ENCODE data around the gene MRPS9.

The MRPS9 gene

DNA sequence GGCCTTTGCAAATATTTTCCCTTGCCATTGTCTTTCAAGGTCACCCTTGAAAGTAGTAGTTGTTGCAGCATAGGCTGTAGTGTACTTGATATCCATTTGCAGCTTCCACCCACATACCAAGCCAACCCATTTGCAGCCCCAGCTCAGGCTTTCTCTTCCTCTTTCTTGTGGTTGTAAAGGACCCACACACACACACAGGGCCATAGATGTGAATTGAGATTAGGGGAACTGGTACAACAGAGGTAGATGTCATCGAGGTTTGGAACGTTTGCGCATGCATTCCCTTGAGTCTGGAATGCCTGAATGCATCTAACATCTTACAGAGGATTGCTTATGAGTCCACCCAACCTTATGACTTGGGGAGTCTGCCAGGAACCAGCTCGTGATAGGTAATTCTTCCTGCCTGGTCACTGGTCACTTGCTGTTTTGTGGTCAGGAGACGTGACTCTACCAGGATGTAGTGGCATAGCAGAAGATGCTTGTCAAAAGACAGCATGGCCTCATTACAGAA is 91.9 kb downstream of the MRPS9 start:
- no peaks in the 10 kb centered on the region for H3K36me3 ChIP-seq (ENCODE audit: control insufficient read depth in 5 of 5, insufficient read depth in 5 of 5, low read length in 5 of 5)
- H3K27me3 ChIP-seq (ENCODE audit: control insufficient read depth in 5 of 5, insufficient read depth in 4 of 5, low read length in 5 of 5) = peaks cover 0 to 5% (median 3%) of the 10 kb centered on the region in 5 donors
- H3K4me1 ChIP-seq (ENCODE audit: control insufficient read depth in 5 of 5, insufficient read depth in 5 of 5, low read length in 5 of 5) = no peaks in the 10 kb centered on the region
- H3K9ac ChIP-seq (ENCODE audit: low read length in 5 of 5) = no peak overlapping the region
- H3K9me3 ChIP-seq (ENCODE audit: control insufficient read depth in 5 of 5, low read length in 5 of 5) = no peaks in the 10 kb centered on the region
- H3K27ac ChIP-seq (ENCODE audit: low read depth, low read length) = no peak overlapping the region
- no peak overlapping the region for H3K4me3 ChIP-seq (ENCODE audit: low read depth in 1 of 5, low read length in 5 of 5)

DNA sequence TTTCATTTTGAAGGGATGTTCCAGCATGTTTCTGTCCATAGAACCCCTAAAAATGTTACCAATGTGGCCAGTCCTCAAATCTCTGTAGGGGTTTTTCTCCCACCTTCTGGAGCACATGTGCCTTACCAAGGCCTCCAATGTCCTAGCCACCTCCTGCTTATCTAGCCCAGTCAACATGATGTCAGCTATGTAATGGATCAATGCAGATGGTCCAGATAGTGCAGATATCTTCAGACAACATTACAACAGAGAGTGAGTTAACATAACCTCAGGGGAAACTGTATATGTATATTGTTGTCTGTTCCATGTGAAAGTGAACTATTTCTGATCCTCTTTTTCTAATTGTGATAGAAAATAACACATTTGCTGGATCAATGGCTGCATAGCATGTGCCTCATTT is 92.7 kb downstream of the MRPS9 start:
- H3K4me1 ChIP-seq (ENCODE audit: control insufficient read depth in 5 of 5, insufficient read depth in 5 of 5, low read length in 5 of 5) = no peaks in the 10 kb centered on the region
- peaks cover 0 to 5% (median under 1%) of the 10 kb centered on the region in 5 donors for H3K27me3 ChIP-seq (ENCODE audit: control insufficient read depth in 5 of 5, insufficient read depth in 4 of 5, low read length in 5 of 5)
- no peak overlapping the region for H3K27ac ChIP-seq (ENCODE audit: low read depth, low read length)
- no peaks in the 10 kb centered on the region for H3K9me3 ChIP-seq (ENCODE audit: control insufficient read depth in 5 of 5, low read length in 5 of 5)
- no peaks in the 10 kb centered on the region for H3K36me3 ChIP-seq (ENCODE audit: control insufficient read depth in 5 of 5, insufficient read depth in 5 of 5, low read length in 5 of 5)
- no peak overlapping the region for H3K4me3 ChIP-seq (ENCODE audit: low read depth in 1 of 5, low read length in 5 of 5)
- H3K9ac ChIP-seq (ENCODE audit: low read length in 5 of 5) = no peak overlapping the region

GRCh38 chr2:105134081-105134480 is 96.2 kb downstream of the MRPS9 start:
- Histone ChIP-seq H3K4me3 (ENCODE audit: low read depth in 1 of 5, low read length in 5 of 5) (no peak overlapping the region), H3K27ac (ENCODE audit: low read depth, low read length) (no peak overlapping the region), H3K9me3 (ENCODE audit: control insufficient read depth in 5 of 5, low read length in 5 of 5) (no peaks in the 10 kb centered on the region), H3K9ac (ENCODE audit: low read length in 5 of 5) (no peak overlapping the region), H3K4me1 (ENCODE audit: control insufficient read depth in 5 of 5, insufficient read depth in 5 of 5, low read length in 5 of 5) (no peaks in the 10 kb centered on the region), H3K27me3 (ENCODE audit: control insufficient read depth in 5 of 5, insufficient read depth in 4 of 5, low read length in 5 of 5) (peaks cover 0 to 3% (median 0%) of the 10 kb centered on the region in 5 donors), H3K36me3 (ENCODE audit: control insufficient read depth in 5 of 5, insufficient read depth in 5 of 5, low read length in 5 of 5) (no peaks in the 10 kb centered on the region)

DNA sequence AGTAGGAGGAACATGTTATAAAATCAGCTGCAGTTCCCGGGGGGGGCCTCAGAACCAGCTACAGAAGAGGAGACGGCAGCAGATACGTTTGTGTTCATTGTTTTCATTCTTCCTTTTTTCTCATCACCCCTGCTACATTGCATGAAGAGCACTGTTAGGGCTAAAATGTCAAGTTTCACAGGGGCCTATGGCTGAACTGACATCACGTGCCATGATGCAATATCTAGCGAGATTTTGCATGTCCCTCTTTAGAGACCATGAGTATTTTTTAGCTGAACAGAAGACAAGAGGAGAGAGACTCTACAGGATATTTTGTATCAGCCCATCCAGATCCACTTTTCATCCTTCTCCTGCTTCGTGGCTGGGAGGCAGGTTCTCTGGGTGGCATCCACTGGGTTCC is 97.6 kb downstream of the MRPS9 start:
- Histone ChIP-seq H3K9me3 (ENCODE audit: control insufficient read depth in 5 of 5, low read length in 5 of 5) (no peaks in the 10 kb centered on the region), H3K27me3 (ENCODE audit: control insufficient read depth in 5 of 5, insufficient read depth in 4 of 5, low read length in 5 of 5) (no peaks in the 10 kb centered on the region), H3K4me3 (ENCODE audit: low read depth in 1 of 5, low read length in 5 of 5) (no peak overlapping the region), H3K27ac (ENCODE audit: low read depth, low read length) (no peak overlapping the region), H3K4me1 (ENCODE audit: control insufficient read depth in 5 of 5, insufficient read depth in 5 of 5, low read length in 5 of 5) (peaks cover 0 to 4% (median 0%) of the 10 kb centered on the region in 5 donors), H3K36me3 (ENCODE audit: control insufficient read depth in 5 of 5, insufficient read depth in 5 of 5, low read length in 5 of 5) (no peaks in the 10 kb centered on the region), H3K9ac (ENCODE audit: low read length in 5 of 5) (no peak overlapping the region)

DNA sequence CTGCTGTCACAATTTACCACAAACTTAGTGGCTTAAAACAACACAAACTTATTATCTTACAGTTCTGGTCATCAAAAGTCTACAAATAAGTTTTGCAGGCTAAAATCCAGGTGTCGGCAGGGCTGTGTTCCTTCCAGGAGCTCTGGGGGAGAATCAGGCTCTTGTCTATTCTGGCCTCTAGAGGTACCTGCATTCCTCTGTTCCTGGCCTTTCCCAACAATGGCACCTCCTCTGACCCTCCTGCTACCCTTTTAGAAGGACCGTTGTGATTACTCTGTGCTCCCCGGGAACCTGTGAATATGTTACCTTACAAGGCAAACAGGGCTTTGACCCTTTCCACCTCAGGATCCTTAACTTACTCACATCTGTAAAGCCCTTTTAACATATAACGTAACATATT is 98.5 kb downstream of the MRPS9 start:
- H3K36me3 ChIP-seq (ENCODE audit: control insufficient read depth in 5 of 5, insufficient read depth in 5 of 5, low read length in 5 of 5) = no peaks in the 10 kb centered on the region

DNA sequence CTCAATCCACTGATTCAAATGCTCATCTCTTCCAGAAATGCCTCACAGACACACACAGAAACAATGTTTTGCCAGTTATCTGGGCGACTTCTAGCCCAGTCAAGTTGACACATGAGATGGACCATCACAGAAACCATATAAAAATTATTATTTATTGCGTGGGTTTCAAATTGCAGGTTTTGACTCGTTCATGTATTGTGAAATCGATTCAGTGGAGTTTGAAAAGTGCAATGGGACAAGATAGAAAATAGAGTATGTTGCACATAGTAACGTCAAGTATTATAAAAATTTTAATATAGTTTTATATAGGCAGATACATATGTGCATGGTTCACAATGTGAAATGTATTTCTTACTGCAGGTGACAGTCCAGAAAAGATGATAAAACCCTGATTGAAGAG is 100.8 kb downstream of the MRPS9 start:
- H3K27ac ChIP-seq (ENCODE audit: low read depth, low read length) = no peak overlapping the region
- H3K4me3 ChIP-seq (ENCODE audit: low read depth in 1 of 5, low read length in 5 of 5) = no peak overlapping the region
- H3K4me1 ChIP-seq (ENCODE audit: control insufficient read depth in 5 of 5, insufficient read depth in 5 of 5, low read length in 5 of 5) = peaks cover 0 to 8% (median 3%) of the 10 kb centered on the region in 5 donors
- no peak overlapping the region for H3K9ac ChIP-seq (ENCODE audit: low read length in 5 of 5)
- H3K27me3 ChIP-seq (ENCODE audit: control insufficient read depth in 5 of 5, insufficient read depth in 4 of 5, low read length in 5 of 5) = peaks cover 2 to 12% (median 5%) of the 10 kb centered on the region in 5 donors
- H3K36me3 ChIP-seq (ENCODE audit: control insufficient read depth in 5 of 5, insufficient read depth in 5 of 5, low read length in 5 of 5) = no peaks in the 10 kb centered on the region
- H3K9me3 ChIP-seq (ENCODE audit: control insufficient read depth in 5 of 5, low read length in 5 of 5) = no peaks in the 10 kb centered on the region

More for the DNA sequence above, 98.5 kb downstream of the MRPS9 start:
- Histone ChIP-seq H3K27me3 (ENCODE audit: control insufficient read depth in 5 of 5, insufficient read depth in 4 of 5, low read length in 5 of 5) (no peaks in the 10 kb centered on the region), H3K27ac (ENCODE audit: low read depth, low read length) (no peak overlapping the region), H3K9ac (ENCODE audit: low read length in 5 of 5) (no peak overlapping the region), H3K4me1 (ENCODE audit: control insufficient read depth in 5 of 5, insufficient read depth in 5 of 5, low read length in 5 of 5) (peaks cover 0 to 4% (median 0%) of the 10 kb centered on the region in 5 donors), H3K9me3 (ENCODE audit: control insufficient read depth in 5 of 5, low read length in 5 of 5) (no peaks in the 10 kb centered on the region), H3K4me3 (ENCODE audit: low read depth in 1 of 5, low read length in 5 of 5) (no peak overlapping the region)

- Histone ChIP-seq H3K27ac (ENCODE audit: low read depth, low read length) (no peak overlapping the region), H3K9me3 (ENCODE audit: control insufficient read depth in 5 of 5, low read length in 5 of 5) (no peaks in the 10 kb centered on the region), H3K4me3 (ENCODE audit: low read depth in 1 of 5, low read length in 5 of 5) (no peak overlapping the region), H3K4me1 (ENCODE audit: control insufficient read depth in 5 of 5, insufficient read depth in 5 of 5, low read length in 5 of 5) (peaks cover 0 to 10% (median 5%) of the 10 kb centered on the region in 5 donors), H3K36me3 (ENCODE audit: control insufficient read depth in 5 of 5, insufficient read depth in 5 of 5, low read length in 5 of 5) (no peaks in the 10 kb centered on the region), H3K9ac (ENCODE audit: low read length in 5 of 5) (no peak overlapping the region), H3K27me3 (ENCODE audit: control insufficient read depth in 5 of 5, insufficient read depth in 4 of 5, low read length in 5 of 5) (peaks cover 7 to 18% (median 8%) of the 10 kb centered on the region in 5 donors)
Measured at GRCh38 chr2:105139556-105140239, 101.8 kb downstream of the MRPS9 start.

DNA sequence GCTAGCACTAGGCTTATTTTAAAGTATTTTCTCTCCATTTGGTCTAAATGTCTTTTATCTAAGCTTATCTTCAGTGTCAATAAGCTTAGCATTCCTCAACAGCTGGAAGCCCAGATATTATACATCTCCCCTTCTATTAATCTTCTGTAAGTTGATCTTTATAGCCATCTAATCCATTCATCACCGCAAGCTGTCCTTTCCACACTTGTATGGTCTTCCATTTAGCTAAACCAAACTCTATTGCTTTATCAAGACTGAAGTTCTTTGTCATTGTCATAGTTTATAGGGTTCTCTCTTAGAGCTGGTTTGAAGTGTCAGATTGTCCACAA is 102.3 kb downstream of the MRPS9 start:
- Histone ChIP-seq H3K36me3 (ENCODE audit: control insufficient read depth in 5 of 5, insufficient read depth in 5 of 5, low read length in 5 of 5) (no peaks in the 10 kb centered on the region), H3K4me3 (ENCODE audit: low read depth in 1 of 5, low read length in 5 of 5) (no peak overlapping the region), H3K27me3 (ENCODE audit: control insufficient read depth in 5 of 5, insufficient read depth in 4 of 5, low read length in 5 of 5) (peaks cover 11 to 23% (median 13%) of the 10 kb centered on the region in 5 donors), H3K9ac (ENCODE audit: low read length in 5 of 5) (no peak overlapping the region), H3K9me3 (ENCODE audit: control insufficient read depth in 5 of 5, low read length in 5 of 5) (no peaks in the 10 kb centered on the region), H3K27ac (ENCODE audit: low read depth, low read length) (no peak overlapping the region), H3K4me1 (ENCODE audit: control insufficient read depth in 5 of 5, insufficient read depth in 5 of 5, low read length in 5 of 5) (peaks cover 0 to 10% (median 5%) of the 10 kb centered on the region in 5 donors)

DNA sequence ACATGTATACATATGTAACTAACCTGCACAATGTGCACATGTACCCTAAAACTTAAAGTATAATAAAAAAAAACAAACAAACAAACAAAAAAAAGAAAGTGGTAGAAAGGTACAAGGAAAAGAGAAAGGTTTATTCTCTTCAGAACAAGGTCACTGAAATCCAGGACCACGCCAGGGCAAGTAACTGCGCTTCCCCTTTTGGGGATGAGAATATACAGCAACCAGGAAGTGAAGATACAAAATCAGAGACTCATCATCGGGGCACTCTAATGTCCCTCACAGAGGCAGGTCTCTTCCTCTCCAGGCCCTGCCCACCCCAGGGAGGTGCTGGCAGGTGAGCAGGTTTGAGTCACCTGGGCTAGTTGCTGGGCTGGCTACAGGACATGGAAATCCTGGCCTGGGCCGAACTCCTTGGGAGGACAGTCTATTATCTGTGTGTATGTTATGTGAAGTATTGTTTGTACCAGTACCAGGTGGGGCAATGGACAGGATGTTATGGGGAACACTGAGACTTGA is 103.3 kb downstream of the MRPS9 start:
- H3K27me3 ChIP-seq (ENCODE audit: control insufficient read depth in 5 of 5, insufficient read depth in 4 of 5, low read length in 5 of 5) = peaks cover 13 to 24% (median 20%) of the 10 kb centered on the region in 5 donors
- H3K36me3 ChIP-seq (ENCODE audit: control insufficient read depth in 5 of 5, insufficient read depth in 5 of 5, low read length in 5 of 5) = no peaks in the 10 kb centered on the region
- H3K4me1 ChIP-seq (ENCODE audit: control insufficient read depth in 5 of 5, insufficient read depth in 5 of 5, low read length in 5 of 5) = peaks cover 0 to 10% (median 5%) of the 10 kb centered on the region in 5 donors
- no peak overlapping the region for H3K9ac ChIP-seq (ENCODE audit: low read length in 5 of 5)
- H3K27ac ChIP-seq (ENCODE audit: low read depth, low read length) = no peak overlapping the region
- no peak overlapping the region for H3K4me3 ChIP-seq (ENCODE audit: low read depth in 1 of 5, low read length in 5 of 5)
- H3K9me3 ChIP-seq (ENCODE audit: control insufficient read depth in 5 of 5, low read length in 5 of 5) = no peaks in the 10 kb centered on the region

DNA sequence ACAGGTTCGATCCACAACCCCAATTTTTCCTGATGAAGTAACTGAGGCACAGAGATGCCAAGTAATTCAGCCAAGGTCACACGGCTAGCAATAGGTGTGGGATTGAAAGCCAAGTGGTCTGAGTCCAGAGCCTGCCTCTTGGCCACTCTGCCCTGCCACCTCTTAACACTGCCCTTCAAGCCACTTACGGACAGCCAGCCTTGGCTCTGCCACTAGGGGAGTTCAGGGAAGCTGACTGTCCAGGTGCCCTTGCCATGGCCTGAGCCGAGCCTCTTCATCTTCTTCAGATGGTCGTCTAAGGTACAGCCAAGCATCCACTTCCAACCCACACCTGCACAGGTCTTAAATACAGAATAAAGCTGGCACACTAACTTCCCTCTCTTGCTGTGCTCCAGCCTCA is 104.4 kb downstream of the MRPS9 start:
- Histone ChIP-seq H3K4me3 (ENCODE audit: low read depth in 1 of 5, low read length in 5 of 5) (no peak overlapping the region), H3K4me1 (ENCODE audit: control insufficient read depth in 5 of 5, insufficient read depth in 5 of 5, low read length in 5 of 5) (peaks cover 0 to 10% (median 5%) of the 10 kb centered on the region in 5 donors), H3K36me3 (ENCODE audit: control insufficient read depth in 5 of 5, insufficient read depth in 5 of 5, low read length in 5 of 5) (no peaks in the 10 kb centered on the region), H3K9ac (ENCODE audit: low read length in 5 of 5) (no peak overlapping the region), H3K9me3 (ENCODE audit: control insufficient read depth in 5 of 5, low read length in 5 of 5) (no peaks in the 10 kb centered on the region), H3K27ac (ENCODE audit: low read depth, low read length) (no peak overlapping the region), H3K27me3 (ENCODE audit: control insufficient read depth in 5 of 5, insufficient read depth in 4 of 5, low read length in 5 of 5) (peaks cover 15 to 24% (median 23%) of the 10 kb centered on the region in 5 donors)
